ENCODE measurements around the gene SESTD1.
"Not testable (repeated sequence)": the region's sequence is repeated elsewhere in the genome, so short reads cannot be mapped to it uniquely, and the experiment has no call there.

Gene SESTD1

GRCh38 chr2:179098080-179098689 lies 166.4 kb downstream of the SESTD1 start:
- Histone ChIP-seq H3K9me2 (replicated peaks; ENCODE audit: low read depth, low read length) (no peaks in the 10 kb centered on the region), H2AFZ (ENCODE audit: low read length) (no peak overlapping the region), H3K4me1 (ENCODE audit: insufficient read depth, low read length, poor library complexity, severe bottlenecking) (peaks cover 19% of the 10 kb centered on the region), H3K9me3 (ENCODE audit: insufficient read depth, low read depth, low read length) (peaks cover under 1% of the 10 kb centered on the region; the same call in 1 of the 2 replicates), H3K9ac (ENCODE audit: low read depth, low read length, poor library complexity, severe bottlenecking) (no peak overlapping the region), H3K4me3 (ENCODE audit: low read length, poor library complexity, severe bottlenecking) (no peak overlapping the region), H4K20me1 (ENCODE audit: insufficient read depth, low read length, poor library complexity, severe bottlenecking) (no peaks in the 10 kb centered on the region), H3K36me3 (ENCODE audit: insufficient read depth, low read length) (no peaks in the 10 kb centered on the region), H3K79me2 (ENCODE audit: insufficient read depth, low read length) (no peaks in the 10 kb centered on the region), H3K4me2 (ENCODE audit: low read depth, low read length, poor library complexity, severe bottlenecking) (no peak overlapping the region), H3F3A (ENCODE audit: low read depth) (no peaks in the 10 kb centered on the region), H3K27me3 (ENCODE audit: insufficient read depth, low read length, poor library complexity, severe bottlenecking) (no peaks in the 10 kb centered on the region)
- TF ChIP-seq CTCF (conservative IDR thresholded peaks at IDR 0.05; ENCODE audit: low read length), result no peak
- no peak for TF ChIP-seq EZH2phosphoT487 (IDR thresholded peaks at IDR 0.05; ENCODE audit: borderline replicate concordance)

GRCh38 chr2:179097131-179097530 lies 167.5 kb downstream of the SESTD1 start:
- H3K9me3 ChIP-seq (ENCODE audit: insufficient read depth, low read depth, low read length), result peaks cover 3% of the 10 kb centered on the region; the same call in 1 of the 2 replicates
- no peaks in the 10 kb centered on the region for H3F3A ChIP-seq (ENCODE audit: low read depth)
- H3K27me3 ChIP-seq (ENCODE audit: insufficient read depth, low read length, poor library complexity, severe bottlenecking), result no peaks in the 10 kb centered on the region
- no peaks in the 10 kb centered on the region for H4K20me1 ChIP-seq (ENCODE audit: insufficient read depth, low read length, poor library complexity, severe bottlenecking)
- H2AFZ ChIP-seq (ENCODE audit: low read length), result no peak overlapping the region
- no peak overlapping the region for H3K9ac ChIP-seq (ENCODE audit: low read depth, low read length, poor library complexity, severe bottlenecking)
- peaks cover 19% of the 10 kb centered on the region for H3K4me1 ChIP-seq (ENCODE audit: insufficient read depth, low read length, poor library complexity, severe bottlenecking)
- no peaks in the 10 kb centered on the region for H3K36me3 ChIP-seq (ENCODE audit: insufficient read depth, low read length)
- TF ChIP-seq CTCF (conservative IDR thresholded peaks at IDR 0.05; ENCODE audit: low read length) (no peak), EZH2phosphoT487 (IDR thresholded peaks at IDR 0.05; ENCODE audit: borderline replicate concordance) (no peak)
- H3K79me2 ChIP-seq (ENCODE audit: insufficient read depth, low read length), result no peaks in the 10 kb centered on the region
- H3K9me2 ChIP-seq (replicated peaks; ENCODE audit: low read depth, low read length), result no peaks in the 10 kb centered on the region
- H3K4me2 ChIP-seq (ENCODE audit: low read depth, low read length, poor library complexity, severe bottlenecking), result no peak overlapping the region
- H3K4me3 ChIP-seq (ENCODE audit: low read length, poor library complexity, severe bottlenecking), result no peak overlapping the region

GRCh38 chr2:179096090-179096489 lies 168.5 kb downstream of the SESTD1 start:
- Histone ChIP-seq H3K79me2 (ENCODE audit: insufficient read depth, low read length) (no peaks in the 10 kb centered on the region), H3K36me3 (ENCODE audit: insufficient read depth, low read length) (no peaks in the 10 kb centered on the region), H2AFZ (ENCODE audit: low read length) (no peak overlapping the region), H3K27me3 (ENCODE audit: insufficient read depth, low read length, poor library complexity, severe bottlenecking) (no peaks in the 10 kb centered on the region), H3F3A (ENCODE audit: low read depth) (no peaks in the 10 kb centered on the region), H3K9me2 (replicated peaks; ENCODE audit: low read depth, low read length) (no peaks in the 10 kb centered on the region), H3K4me3 (ENCODE audit: low read length, poor library complexity, severe bottlenecking) (peak overlapping the region; percentile 2), H3K9me3 (ENCODE audit: insufficient read depth, low read depth, low read length) (peaks cover 3% of the 10 kb centered on the region; the same call in 1 of the 2 replicates), H3K4me1 (ENCODE audit: insufficient read depth, low read length, poor library complexity, severe bottlenecking) (peaks cover 19% of the 10 kb centered on the region), H3K9ac (ENCODE audit: low read depth, low read length, poor library complexity, severe bottlenecking) (no peak overlapping the region), H3K4me2 (ENCODE audit: low read depth, low read length, poor library complexity, severe bottlenecking) (peak overlapping the region; percentile 43), H4K20me1 (ENCODE audit: insufficient read depth, low read length, poor library complexity, severe bottlenecking) (no peaks in the 10 kb centered on the region)
- TF ChIP-seq EZH2phosphoT487 (IDR thresholded peaks at IDR 0.05; ENCODE audit: borderline replicate concordance) (no peak), CTCF (conservative IDR thresholded peaks at IDR 0.05; ENCODE audit: low read length) (0 out of 2 replicates have a peak, but pooled peaks have one; percentile 3)

- H3K79me2 ChIP-seq (ENCODE audit: insufficient read depth, low read length); H3K4me3 ChIP-seq (ENCODE audit: low read length, poor library complexity, severe bottlenecking); H3K9me3 ChIP-seq (ENCODE audit: insufficient read depth, low read depth, low read length); H3K27me3 ChIP-seq (ENCODE audit: insufficient read depth, low read length, poor library complexity, severe bottlenecking); H4K20me1 ChIP-seq (ENCODE audit: insufficient read depth, low read length, poor library complexity, severe bottlenecking); H3F3A ChIP-seq (ENCODE audit: low read depth); H3K4me2 ChIP-seq (ENCODE audit: low read depth, low read length, poor library complexity, severe bottlenecking); H3K9me2 ChIP-seq (replicated peaks; ENCODE audit: low read depth, low read length); H3K9ac ChIP-seq (ENCODE audit: low read depth, low read length, poor library complexity, severe bottlenecking); H2AFZ ChIP-seq (ENCODE audit: low read length); H3K36me3 ChIP-seq (ENCODE audit: insufficient read depth, low read length): not testable (repeated sequence)
- H3K4me1 ChIP-seq (ENCODE audit: insufficient read depth, low read length, poor library complexity, severe bottlenecking), result peaks cover 19% of the 10 kb centered on the region
Observed at GRCh38 chr2:179092912-179093311, 171.7 kb downstream of the SESTD1 start.

All from Loucy (cell line).